HepG2 (cell line): Measurements from ENCODE around the gene GRIK1. TPM values are rescaled to one million over a fixed set of nuclear protein-coding genes. Genes with fewer than 3 reads are reported as not detected.

Experiments
- ATAC-seq: fragments of 200-7000 bp; cut with Tn5 transposase; 3 replicates; pipeline ENCODE4 v1.9.1; 2020; ENCODE audit warnings: mild to moderate bottlenecking, moderate library complexity
- BruUV-seq: library from RNA; stranded (reverse); fragments of 400-500 nt; replicated peaks from 2 replicates; lab custom pipeline; 2021; lab: Mats Ljungman, UMichigan
- CTCF ChIA-PET: fragments of 300-600 bp; formaldehyde crosslinking; extraction: SDS; loops from one replicate; lab custom pipeline; 2021; ENCODE audit warnings: low total read pairs, inconsistent platforms, low intra/inter-chr PET ratio; lab: Yijun Ruan, JAX
- POLR2A ChIA-PET: fragments of 350-600 bp; sonication (Branson Sonifier 250); formaldehyde crosslinking; loops from one replicate; lab custom pipeline; 2020; ENCODE audit warnings: antibody characterized with exemption, inconsistent platforms; lab: Yijun Ruan, JAX
- DNase-seq: peaks from one replicate; pipeline ENCODE4 v3.0.0-alpha.2; 2015; ENCODE audit warnings: low spot score
- FAIRE-seq: peaks from 3 replicates; lab custom pipeline; 2011; peaks lifted over from hg19 to GRCh38; lab: Jason Lieb, UNC
- H2AFZ ChIP-seq: one replicate; pipeline ENCODE4 v1.6.1; 2011; ENCODE audit warnings: low read length, inconsistent platforms
- H3K27ac ChIP-seq: fragments of 300-600 bp; 3 replicates; pipeline ENCODE4 v1.8.0; 2011; ENCODE audit warnings: mixed run types, mild to moderate bottlenecking, mixed read lengths, low read length, inconsistent platforms; ENCODE audit not compliant: insufficient read depth; ENCODE audit errors: extremely low read length
- H3K27me3 ChIP-seq, 2 experiments: fragments of 200-600 bp in 1 of 2; 2 replicates in 1 of 2; 3 replicates in 1 of 2; pipeline versions ENCODE4 v1.6.0 to v1.8.0; 2011; ENCODE audit warnings: low read length in 2 of 2, mild to moderate bottlenecking in 2 of 2, moderate library complexity in 2 of 2, inconsistent platforms in 1 of 2; ENCODE audit not compliant: insufficient read depth in 2 of 2, control insufficient read depth in 1 of 2
- H3K36me3 ChIP-seq, 2 experiments: fragments of 200-600 bp in 1 of 2; replicated peaks in 1 of 2; 2 replicates in 1 of 2; 3 replicates in 1 of 2; pipeline versions ENCODE4 v1.5.1 to v1.8.0; 2011; ENCODE audit warnings: low read length in 2 of 2, inconsistent platforms in 1 of 2; ENCODE audit not compliant: insufficient read depth in 2 of 2, control insufficient read depth in 1 of 2
- H3K4me1 ChIP-seq: 2 replicates; pipeline ENCODE4 v1.5.1; 2012; ENCODE audit warnings: low read length, inconsistent platforms; ENCODE audit not compliant: insufficient read depth
- H3K4me2 ChIP-seq: 2 replicates; pipeline ENCODE4 v1.6.0; 2011; ENCODE audit warnings: low read depth, low read length, inconsistent platforms
- H3K4me3 ChIP-seq, 3 experiments: fragments of 200-600 bp in 1 of 3; sonication (generic), shearing (Covaris generic) in 1 of 3; replicated peaks in 1 of 3; 2 replicates each; pipeline ENCODE4 v1.5.1; 2011 to 2016; ENCODE audit warnings: low read length in 3 of 3, inconsistent platforms in 2 of 3, low read depth in 2 of 3, mild to moderate bottlenecking in 2 of 3, control low read depth in 1 of 3, mixed read lengths in 1 of 3; ENCODE audit not compliant: insufficient read depth in 1 of 3
- H3K79me2 ChIP-seq: one replicate; pipeline ENCODE4 v1.6.1; 2011; ENCODE audit warnings: low read length, inconsistent platforms; ENCODE audit not compliant: insufficient read depth
- H3K9ac ChIP-seq: 2 replicates; pipeline ENCODE4 v1.6.0; 2011; ENCODE audit warnings: mild to moderate bottlenecking, low read depth, low read length, inconsistent platforms; ENCODE audit not compliant: insufficient read depth
- H3K9me3 ChIP-seq: 2 replicates; pipeline ENCODE4 v1.5.1; 2012; ENCODE audit warnings: mild to moderate bottlenecking, low read length
- H4K20me1 ChIP-seq: 2 replicates; pipeline ENCODE4 v1.6.0; 2011; ENCODE audit warnings: inconsistent platforms, mild to moderate bottlenecking, low read length, moderate library complexity; ENCODE audit not compliant: insufficient read depth
- FOXK1 ChIP-seq: sonication (generic); formaldehyde crosslinking; IDR thresholded peaks from 2 replicates; pipeline ENCODE4 v1.4.0; 2020; ENCODE audit warnings: low read depth, missing genetic modification reagents, borderline replicate concordance
- HOXA9 ChIP-seq: sonication (generic); formaldehyde crosslinking; IDR thresholded peaks from 2 replicates; pipeline ENCODE4 v1.8.1; 2022; ENCODE audit warnings: missing genetic modification reagents, mild to moderate bottlenecking, moderate library complexity, borderline replicate concordance
- JARID2 ChIP-seq: sonication (generic); formaldehyde crosslinking; IDR thresholded peaks from 2 replicates; pipeline ENCODE4 v1.8.1; 2023; ENCODE audit warnings: missing genetic modification reagents, inconsistent platforms; ENCODE audit not compliant: insufficient replicate concordance
- JDP2 ChIP-seq: sonication (generic); formaldehyde crosslinking; IDR thresholded peaks from 2 replicates; pipeline ENCODE4 v1.8.1; 2022; ENCODE audit warnings: missing genetic modification reagents, borderline replicate concordance
- MAZ ChIP-seq, 2 experiments: sonication (generic) in 1 of 2; formaldehyde crosslinking in 1 of 2; IDR thresholded peaks; 2 replicates each; pipeline versions ENCODE4 v1.5.0 to v1.6.1; 2012 to 2020; ENCODE audit warnings: low read depth in 2 of 2, mild to moderate bottlenecking in 2 of 2, borderline replicate concordance in 1 of 2, improper control_type of control experiment in 1 of 2, low read length in 1 of 2, missing genetic modification reagents in 1 of 2, moderate library complexity in 1 of 2
- NR2F1 ChIP-seq, 2 experiments: fragments of 450-650 bp in 1 of 2; formaldehyde crosslinking in 1 of 2; IDR thresholded peaks; 2 replicates each; pipeline versions ENCODE4 v1.5.0 to v1.6.1; 2016 to 2020; ENCODE audit warnings: mild to moderate bottlenecking in 1 of 2, missing compliant biosample characterization in 1 of 2, missing genetic modification reagents in 1 of 2, moderate library complexity in 1 of 2
- SCMH1 ChIP-seq: sonication (generic); formaldehyde crosslinking; IDR thresholded peaks from 2 replicates; pipeline ENCODE4 v1.9.0; 2021; ENCODE audit warnings: missing genetic modification reagents, mild to moderate bottlenecking, borderline replicate concordance
- SP1 ChIP-seq, 2 experiments: fragments of 450-650 bp in 1 of 2; sonication (generic) in 1 of 2; formaldehyde crosslinking in 1 of 2; IDR thresholded peaks; 2 replicates each; pipeline versions ENCODE4 v1.4.0 to v1.6.1; 2016 to 2020; ENCODE audit warnings: missing genetic modification reagents in 1 of 2
- THRA ChIP-seq: sonication (generic); formaldehyde crosslinking; IDR thresholded peaks from 2 replicates; pipeline ENCODE4 v1.4.0; 2020; ENCODE audit warnings: missing genetic modification reagents, borderline replicate concordance
- ZBTB8A ChIP-seq: sonication (generic); formaldehyde crosslinking; IDR thresholded peaks from 2 replicates; pipeline ENCODE4 v1.4.0; 2020; ENCODE audit warnings: mild to moderate bottlenecking, low read depth, missing genetic modification reagents, borderline replicate concordance
- ZC3H4 ChIP-seq: sonication (generic); formaldehyde crosslinking; IDR thresholded peaks from 2 replicates; pipeline ENCODE4 v1.4.0; 2020; ENCODE audit warnings: missing genetic modification reagents, borderline replicate concordance
- ZFP62 ChIP-seq: sonication (generic); formaldehyde crosslinking; IDR thresholded peaks from 2 replicates; pipeline ENCODE4 v1.4.0; 2020; ENCODE audit warnings: missing genetic modification reagents
- ZHX1 ChIP-seq: sonication (generic); formaldehyde crosslinking; IDR thresholded peaks from 2 replicates; pipeline ENCODE4 v1.8.1; 2022; ENCODE audit warnings: low read depth, mild to moderate bottlenecking, missing genetic modification reagents
- ZNF615 ChIP-seq: sonication (generic); formaldehyde crosslinking; IDR thresholded peaks from 2 replicates; pipeline ENCODE4 v1.5.0; 2020; ENCODE audit warnings: mild to moderate bottlenecking, missing genetic modification reagents, borderline replicate concordance
- WGBS: methylation state at CpG from one replicate; pipeline ENCODE4 v1.1.6; 2017; ENCODE audit warnings: low lambda C conversion rate; 5-methylcytosine and 5-hydroxymethylcytosine counted together
- in situ Hi-C: cut with HindIII; loops from 2 replicates; pipeline ENCODE4 v1.10.0; 2017; ENCODE audit warnings: low pct_unique_long_range_greater_than_20kb; ENCODE audit not compliant: extremely low pct_ligation_motif_present
- intact Hi-C: fragments of 100-400 bp; cut with micrococcal nuclease; formaldehyde crosslinking; loops from one replicate; pipeline ENCODE4 v1.10.0; 2022; ENCODE audit not compliant: unreplicated experiment
- polyA plus RNA-seq, 8 experiments: library from polyadenylated mRNA; depleted of rRNA in 3 of 8; stranded (reverse) in 7 of 8; unstranded in 1 of 8; fragments of >200 nt; fragmentation: Illumina TruSeq in 4 of 8; extraction: Trizol in 4 of 8; gene quantifications; 2 replicates each; pipeline versions ENCODE4 v1.2.1 to v1.2.3, GENCODE V29; 2011 to 2016; ENCODE audit warnings: low read depth in 4 of 8, missing spikeins in 1 of 8, mixed read lengths in 1 of 8; ENCODE audit not compliant: insufficient read depth in 1 of 8
- total RNA-seq, 5 experiments: library from RNA; depleted of rRNA; stranded (reverse); fragments of >200 nt; fragmentation: Illumina TruSeq; extraction: Trizol; gene quantifications; 2 replicates each; pipeline ENCODE4 v1.2.3, GENCODE V29; 2016; ENCODE audit warnings: low read depth in 1 of 5
- TF ChIP-seq, protein P1 (sequence below): IDR thresholded peaks from 2 replicates; pipeline ENCODE4 v1.6.1; 2016; ENCODE audit warnings: mild to moderate bottlenecking, missing biosample characterization, missing genetic modification reagents
- TF ChIP-seq, protein P2 (sequence below): sonication (generic); formaldehyde crosslinking; conservative IDR thresholded peaks from 2 replicates; pipeline ENCODE4 v1.4.0; 2020; ENCODE audit warnings: missing genetic modification reagents

Gene GRIK1
- total and polyA plus RNA-seq, 2 of the 13 experiments (the other 11 are each of a cell fraction or from before 2014, with no cell fraction given): not detected

DNA sequence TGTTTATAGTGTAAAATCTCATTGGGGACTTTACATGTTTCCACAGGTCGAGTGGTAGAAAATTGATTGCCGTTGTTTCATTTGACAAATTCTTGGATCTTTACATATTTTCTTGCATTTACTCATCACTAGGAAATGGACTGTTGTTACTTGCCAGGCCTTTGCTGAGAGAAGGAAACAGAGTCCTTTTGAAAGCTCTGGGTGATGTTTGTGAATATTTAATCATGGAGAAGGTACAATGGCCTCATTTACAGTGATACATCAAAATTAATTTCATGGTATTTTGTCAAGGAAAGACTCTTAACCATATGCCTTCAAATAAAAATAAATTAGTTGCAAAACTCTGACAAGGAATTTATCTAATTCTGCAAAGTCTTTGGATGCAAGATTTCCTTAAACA lies 198.0 kb downstream of the GRIK1 start:
- ChIA-PET POLR2A (no interaction called here), CTCF (no interaction called here)
- H3K4me3 ChIP-seq: no peak overlapping the region
- no peaks in the 10 kb centered on the region for H3K9me3 ChIP-seq
- H2AFZ ChIP-seq: no peak overlapping the region
- FAIRE-seq (no peak), ATAC-seq (no peak), DNase-seq (no peak)
- in situ Hi-C loops: no loop called here
- intact Hi-C loops: no loop called here
- no TSS peak for BruUV-seq
- H3K27ac ChIP-seq: no peak overlapping the region
- H3K9ac ChIP-seq: no peak overlapping the region
- no peaks in the 10 kb centered on the region for H3K27me3 ChIP-seq
- WGBS: 26% methylated on average over 2 of the region's 2 CpGs
- H3K36me3 ChIP-seq: no peaks in the 10 kb centered on the region
- H3K79me2 ChIP-seq: no peaks in the 10 kb centered on the region
- no peaks in the 10 kb centered on the region for H3K4me1 ChIP-seq
- H4K20me1 ChIP-seq: no peaks in the 10 kb centered on the region
- H3K4me2 ChIP-seq: no peak overlapping the region
- TF ChIP-seq ZC3H4 (CRISPR knock-in tag) (no peak), FOXK1 (CRISPR knock-in tag) (no peak), ZBTB8A (CRISPR knock-in tag) (no peak), ZHX1 (CRISPR knock-in tag) (no peak), ZNF615 (no peak), NR2F1 (CRISPR knock-in tag; IDR thresholded peaks at IDR 0.05) (no peak), JARID2 (CRISPR knock-in tag) (no peak), MAZ (IDR thresholded peaks at IDR 0.05; ENCODE audit: borderline replicate concordance, low read depth, low read length) (no peak), MAZ (CRISPR knock-in tag; IDR thresholded peaks at IDR 0.05; ENCODE audit: low read depth) (no peak), THRA (CRISPR knock-in tag) (no peak), ZFP62 (CRISPR knock-in tag) (no peak), HOXA9 (CRISPR knock-in tag) (no peak), SCMH1 (CRISPR knock-in tag) (no peak), SP1 (IDR thresholded peaks at IDR 0.05) (no peak), SP1 (CRISPR knock-in tag; IDR thresholded peaks at IDR 0.05) (no peak), JDP2 (CRISPR knock-in tag) (no peak)
- TF ChIP-seq, protein P1, sequence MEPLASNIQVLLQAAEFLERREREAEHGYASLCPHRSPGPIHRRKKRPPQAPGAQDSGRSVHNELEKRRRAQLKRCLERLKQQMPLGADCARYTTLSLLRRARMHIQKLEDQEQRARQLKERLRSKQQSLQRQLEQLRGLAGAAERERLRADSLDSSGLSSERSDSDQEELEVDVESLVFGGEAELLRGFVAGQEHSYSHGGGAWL (CRISPR knock-in tag): no peak
- TF ChIP-seq, protein P2, sequence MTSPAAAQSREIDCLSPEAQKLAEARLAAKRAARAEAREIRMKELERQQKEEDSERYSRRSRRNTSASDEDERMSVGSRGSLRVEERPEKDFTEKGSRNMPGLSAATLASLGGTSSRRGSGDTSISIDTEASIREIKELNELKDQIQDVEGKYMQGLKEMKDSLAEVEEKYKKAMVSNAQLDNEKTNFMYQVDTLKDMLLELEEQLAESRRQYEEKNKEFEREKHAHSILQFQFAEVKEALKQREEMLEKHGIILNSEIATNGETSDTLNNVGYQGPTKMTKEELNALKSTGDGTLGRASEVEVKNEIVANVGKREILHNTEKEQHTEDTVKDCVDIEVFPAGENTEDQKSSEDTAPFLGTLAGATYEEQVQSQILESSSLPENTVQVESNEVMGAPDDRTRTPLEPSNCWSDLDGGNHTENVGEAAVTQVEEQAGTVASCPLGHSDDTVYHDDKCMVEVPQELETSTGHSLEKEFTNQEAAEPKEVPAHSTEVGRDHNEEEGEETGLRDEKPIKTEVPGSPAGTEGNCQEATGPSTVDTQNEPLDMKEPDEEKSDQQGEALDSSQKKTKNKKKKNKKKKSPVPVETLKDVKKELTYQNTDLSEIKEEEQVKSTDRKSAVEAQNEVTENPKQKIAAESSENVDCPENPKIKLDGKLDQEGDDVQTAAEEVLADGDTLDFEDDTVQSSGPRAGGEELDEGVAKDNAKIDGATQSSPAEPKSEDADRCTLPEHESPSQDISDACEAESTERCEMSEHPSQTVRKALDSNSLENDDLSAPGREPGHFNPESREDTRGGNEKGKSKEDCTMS (CRISPR knock-in tag): no peak
